Adrenal gland (tissue), 12 donors: Measurements from ENCODE around the gene SULT1B1. TPM values are rescaled to one million over a fixed set of nuclear protein-coding genes. Genes with fewer than 3 reads are reported as not detected.

ENCODE experiments used
- DNase-seq, 7 donors: peaks; one replicate each; pipeline ENCODE4 v3.0.0-alpha.2; 2019 to 2020
- H3K27ac ChIP-seq, 5 donors: fragments of 200-600 bp; sonication (generic) in 4 of 5; 1 replicate in 3 of 5; 2 replicates in 2 of 5; pipeline versions ENCODE4 v1.5.1 to v1.8.0; 2016 to 2020; ENCODE audit warnings: mild to moderate bottlenecking in 1 of 5
- H3K27me3 ChIP-seq: fragments of 200-600 bp; 2 replicates; pipeline ENCODE4 v1.8.0; 2021
- H3K36me3 ChIP-seq, 2 donors: fragments of 200-600 bp; replicated peaks in 1 of 2; 1 replicate in 1 of 2; 2 replicates in 1 of 2; pipeline versions ENCODE4 v1.5.1 to v1.8.0; 2018 to 2022
- H3K4me1 ChIP-seq, 2 donors: fragments of 200-600 bp; replicated peaks in 1 of 2; 1 replicate in 1 of 2; 2 replicates in 1 of 2; pipeline versions ENCODE4 v1.5.1 to v1.8.0; 2018 to 2021
- H3K4me3 ChIP-seq, 4 donors: fragments of 200-600 bp; sonication (generic) in 3 of 4; one replicate each; pipeline ENCODE4 v1.5.1; 2016 to 2018
- H3K9me3 ChIP-seq, 3 donors: fragments of 200-600 bp; sonication (generic) in 1 of 3; replicated peaks in 1 of 3; 1 replicate in 2 of 3; 2 replicates in 1 of 3; pipeline versions ENCODE4 v1.5.1 to v1.8.0; 2016 to 2021
- POLR2A ChIP-seq, 2 donors: fragments of 450-650 bp; IDR thresholded peaks; one replicate each; pipeline ENCODE4 v1.6.1; 2017; ENCODE audit warnings: antibody characterized with exemption in 2 of 2, mild to moderate bottlenecking in 2 of 2, moderate library complexity in 1 of 2
- WGBS, 4 donors: extraction: QIAGEN DNeasy Blood & Tissue Kit in 2 of 4; methylation state at CpG; one replicate each; pipeline versions ENCODE4 v1.1.5 to v1.1.7; 2013 to 2017; 5-methylcytosine and 5-hydroxymethylcytosine counted together
- intact Hi-C, 2 donors: fragments of 100-400 bp; cut with DNase I; formaldehyde crosslinking; loops; one replicate each; pipeline versions ENCODE4 v1.14.1 to v1.15.0; 2022 to 2023
- polyA plus RNA-seq, 3 donors: library from polyadenylated mRNA; stranded (reverse); fragments of 200-250 nt in 2 of 3; fragments of 350-450 nt in 1 of 3; fragmentation: Illumina TruSeq in 1 of 3; extraction: RNeasy Lipid Tissue Mini Kit (QIAGEN cat#74804) in 1 of 3; gene quantifications; one replicate each; pipeline ENCODE4 v1.2.3, GENCODE V29; 2013 to 2014
- total RNA-seq, 9 donors: library from RNA; depleted of rRNA in 4 of 9; stranded (reverse); fragments of >200 nt in 4 of 9; fragments of 120-200 nt in 1 of 9; fragmentation: NEBNext Ultra II Directional in 1 of 9; extraction: Animal tissue kit (Norgen Biotek cat#: 25700) in 1 of 9; gene quantifications; one replicate each; pipeline versions ENCODE4 v1.1.0 to v1.2.4, GENCODE V29; 2013 to 2023
- TF ChIP-seq, protein P1 (sequence below), 6 experiments: fragments of 450-650 bp in 4 of 6; fragments of 200-600 bp in 2 of 6; sonication (generic) in 1 of 6; IDR thresholded peaks; 1 replicate in 5 of 6; 2 replicates in 1 of 6; pipeline versions ENCODE4 v1.5.1 to v1.8.0; 2016 to 2021; ENCODE audit warnings: antibody characterized with exemption in 6 of 6, mild to moderate bottlenecking in 2 of 6, moderate library complexity in 1 of 6
- donor health status: healthy with polysubstance abuse.
- donor health status: Bipolar disorder and iron deficiency.
- donor health status: DM: yes; HTN: yes; CAD: no.
- donor health status: DM: no; HTN: no; CAD: no.
- donor health status: DM: no; HTN: no; CAD: no.
- donor health status: DM: yes; HTN: yes; CAD: no.

Gene SULT1B1
- total and polyA plus RNA-seq, 12 donors, result 0.18 to 2.0 (median 0.38) TPM

DNA sequence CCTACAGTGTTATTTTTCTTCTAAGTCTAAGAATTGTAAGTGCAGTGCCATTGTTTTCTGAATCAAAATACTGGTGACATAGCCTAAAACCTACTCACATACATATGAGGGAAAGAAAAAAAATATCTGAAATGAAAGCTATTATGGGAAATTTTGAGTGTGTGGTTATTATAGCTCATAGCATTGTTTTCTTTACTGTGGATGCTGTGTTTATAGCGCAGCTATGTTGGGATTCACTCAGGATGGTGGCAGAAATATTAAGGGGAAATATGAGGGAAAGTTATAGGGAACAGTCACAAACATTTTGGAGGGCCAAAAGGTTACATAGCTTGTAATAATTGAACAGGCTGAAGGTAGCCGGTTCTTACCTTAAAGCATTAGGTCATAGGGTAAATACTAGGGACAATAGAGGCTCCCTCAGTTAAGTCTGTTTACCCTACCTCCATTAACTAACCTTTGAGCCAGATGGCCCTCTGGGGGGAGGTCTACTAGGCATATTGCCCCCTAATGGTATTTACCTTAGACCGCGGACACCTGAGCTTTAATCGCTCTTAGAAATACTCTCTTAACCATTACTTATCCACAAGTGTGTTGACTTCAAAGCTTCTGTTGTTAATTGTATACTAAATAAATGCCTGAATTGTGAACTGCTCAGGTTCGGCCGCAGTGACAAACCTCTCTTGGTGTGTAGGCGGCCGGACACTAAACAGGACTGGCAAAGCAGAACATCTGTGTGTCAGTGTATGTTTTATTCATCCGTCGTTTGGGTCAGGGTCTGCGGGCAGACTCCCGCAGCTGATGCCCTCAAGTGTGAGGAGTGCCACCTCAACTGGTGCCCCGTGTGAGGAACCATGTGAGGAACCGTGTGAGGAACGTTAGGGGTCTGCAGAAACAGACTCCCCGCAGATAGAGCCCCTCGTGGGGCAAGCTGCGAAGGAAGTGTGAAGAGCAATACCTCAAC, 21.3 kb upstream of the SULT1B1 start:
- intact Hi-C loops, result no loop called here
- H3K27me3 ChIP-seq, result no peaks in the 10 kb centered on the region
- DNase-seq, result no peak
- 89 to 93% (median 90%) methylated on average over 19 of the region's 19 CpGs for WGBS, 4 donors
- no peaks in the 10 kb centered on the region for H3K4me1 ChIP-seq
- no peak overlapping the region for H3K4me3 ChIP-seq
- TF ChIP-seq, protein P1, sequence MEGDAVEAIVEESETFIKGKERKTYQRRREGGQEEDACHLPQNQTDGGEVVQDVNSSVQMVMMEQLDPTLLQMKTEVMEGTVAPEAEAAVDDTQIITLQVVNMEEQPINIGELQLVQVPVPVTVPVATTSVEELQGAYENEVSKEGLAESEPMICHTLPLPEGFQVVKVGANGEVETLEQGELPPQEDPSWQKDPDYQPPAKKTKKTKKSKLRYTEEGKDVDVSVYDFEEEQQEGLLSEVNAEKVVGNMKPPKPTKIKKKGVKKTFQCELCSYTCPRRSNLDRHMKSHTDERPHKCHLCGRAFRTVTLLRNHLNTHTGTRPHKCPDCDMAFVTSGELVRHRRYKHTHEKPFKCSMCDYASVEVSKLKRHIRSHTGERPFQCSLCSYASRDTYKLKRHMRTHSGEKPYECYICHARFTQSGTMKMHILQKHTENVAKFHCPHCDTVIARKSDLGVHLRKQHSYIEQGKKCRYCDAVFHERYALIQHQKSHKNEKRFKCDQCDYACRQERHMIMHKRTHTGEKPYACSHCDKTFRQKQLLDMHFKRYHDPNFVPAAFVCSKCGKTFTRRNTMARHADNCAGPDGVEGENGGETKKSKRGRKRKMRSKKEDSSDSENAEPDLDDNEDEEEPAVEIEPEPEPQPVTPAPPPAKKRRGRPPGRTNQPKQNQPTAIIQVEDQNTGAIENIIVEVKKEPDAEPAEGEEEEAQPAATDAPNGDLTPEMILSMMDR (IDR thresholded peaks at IDR 0.05), result no peak
- no peak for TF ChIP-seq POLR2A (IDR thresholded peaks at IDR 0.05)
- H3K9me3 ChIP-seq, result no peaks in the 10 kb centered on the region
- no peak overlapping the region for H3K27ac ChIP-seq
- H3K36me3 ChIP-seq, result no peaks in the 10 kb centered on the region

DNA sequence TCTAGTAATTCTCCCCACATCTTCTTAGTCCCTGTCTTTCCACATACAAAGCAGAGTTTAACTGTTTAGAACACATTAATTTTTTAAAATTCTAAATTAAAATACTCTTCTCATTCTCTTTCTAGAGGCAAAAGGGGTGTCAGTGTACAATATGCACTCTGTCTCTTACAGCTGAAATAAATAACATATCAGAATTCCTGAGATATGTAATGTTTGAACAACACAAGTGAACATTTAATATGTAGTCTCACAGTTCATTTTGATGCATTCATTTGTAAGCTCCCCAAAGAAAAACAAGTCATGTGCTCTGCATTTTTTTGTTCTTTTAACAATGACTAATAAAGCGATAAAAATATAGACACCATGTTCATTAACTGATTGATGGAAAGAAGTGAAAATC, 19.7 kb upstream of the SULT1B1 start:
- WGBS, 4 donors, result 75 to 93% (median 86%) methylated on average over 1 of the region's 1 CpG
- DNase-seq, result no peak
- no peak overlapping the region for H3K4me3 ChIP-seq
- no peaks in the 10 kb centered on the region for H3K4me1 ChIP-seq
- intact Hi-C loops, result no loop called here
- H3K27me3 ChIP-seq, result no peaks in the 10 kb centered on the region
- H3K27ac ChIP-seq, result no peak overlapping the region
- H3K9me3 ChIP-seq, result no peaks in the 10 kb centered on the region
- no peaks in the 10 kb centered on the region for H3K36me3 ChIP-seq
- TF ChIP-seq, protein P1 (IDR thresholded peaks at IDR 0.05), result no peak
- no peak for TF ChIP-seq POLR2A (IDR thresholded peaks at IDR 0.05)

DNA sequence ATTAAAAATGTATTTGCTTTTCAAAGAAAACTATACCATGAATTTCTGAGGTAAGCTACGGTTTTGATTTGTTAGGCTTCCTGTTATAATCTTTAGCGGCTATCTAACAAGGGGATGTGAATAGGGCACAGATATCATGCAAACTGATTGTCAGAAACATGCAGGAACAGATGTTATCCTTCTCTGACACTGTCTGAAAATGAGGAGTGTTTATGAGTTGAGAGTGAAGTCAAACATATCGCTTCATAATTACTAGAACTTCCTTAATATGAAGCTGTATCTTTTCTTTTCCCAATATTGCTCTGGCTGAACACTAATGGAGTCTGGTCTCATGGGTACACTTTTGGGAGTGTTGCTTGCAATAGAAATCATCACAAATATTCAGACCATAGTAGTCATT, 16.3 kb upstream of the SULT1B1 start:
- 67 to 84% (median 74%) methylated on average over 3 of the region's 3 CpGs for WGBS, 4 donors
- intact Hi-C loops, result no loop called here
- no peak overlapping the region for H3K4me3 ChIP-seq
- no peak overlapping the region for H3K27ac ChIP-seq
- no peaks in the 10 kb centered on the region for H3K4me1 ChIP-seq
- TF ChIP-seq, protein P1 (IDR thresholded peaks at IDR 0.05), result no peak
- no peak for TF ChIP-seq POLR2A (IDR thresholded peaks at IDR 0.05)
- DNase-seq, result no peak
- no peaks in the 10 kb centered on the region for H3K36me3 ChIP-seq
- no peaks in the 10 kb centered on the region for H3K27me3 ChIP-seq
- no peaks in the 10 kb centered on the region for H3K9me3 ChIP-seq

DNA sequence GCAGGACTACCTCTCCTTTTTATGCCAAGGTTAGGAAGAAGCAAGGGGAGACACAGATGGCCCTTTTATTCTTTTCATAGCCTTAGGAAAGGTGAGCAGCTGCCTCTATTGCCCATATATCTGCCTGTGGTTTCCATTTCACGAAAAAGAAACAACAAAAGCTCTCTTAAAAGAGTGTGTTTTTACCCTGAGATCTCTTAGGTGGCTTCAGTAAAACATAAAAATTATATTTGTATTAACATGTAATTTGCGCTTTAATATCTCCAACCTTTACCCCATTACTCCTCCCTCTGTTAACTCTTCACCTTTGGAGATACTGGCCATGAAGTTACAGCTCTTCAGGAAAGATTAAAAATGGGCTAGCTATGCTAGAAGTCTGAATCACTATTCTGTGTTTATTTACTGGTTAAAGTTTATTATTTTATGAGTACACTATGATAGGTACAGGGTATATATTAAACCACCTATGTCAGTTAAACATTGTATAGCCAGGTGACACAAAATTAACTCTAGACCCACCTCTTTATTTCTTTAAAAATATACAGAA, 15.0 kb upstream of the SULT1B1 start:
- H3K9me3 ChIP-seq, result no peaks in the 10 kb centered on the region
- intact Hi-C loops, result no loop called here
- no peaks in the 10 kb centered on the region for H3K27me3 ChIP-seq
- no peak for DNase-seq
- TF ChIP-seq POLR2A (IDR thresholded peaks at IDR 0.05), result no peak
- TF ChIP-seq, protein P1 (IDR thresholded peaks at IDR 0.05), result no peak
- no peaks in the 10 kb centered on the region for H3K36me3 ChIP-seq
- 74 to 91% (median 78%) methylated on average over 2 of the region's 2 CpGs for WGBS, 4 donors
- H3K27ac ChIP-seq, result no peak overlapping the region
- H3K4me3 ChIP-seq, result no peak overlapping the region
- H3K4me1 ChIP-seq, result no peaks in the 10 kb centered on the region
